ENCODE measurements around the gene NEK7. TPM values are rescaled to one million over a fixed set of nuclear protein-coding genes. Genes with fewer than 3 reads are reported as not detected.
"Not testable (repeated sequence)": the region's sequence is repeated elsewhere in the genome, so short reads cannot be mapped to it uniquely, and the experiment has no call there.

The NEK7 gene
- total RNA-seq, 1 donor, result 187 TPM

GRCh38 chr1:198185759-198186158 lies 29.0 kb downstream of the NEK7 start:
- TF ChIP-seq CTCF (IDR thresholded peaks at IDR 0.05; ENCODE audit: insufficient read depth, low read length), result no peak
- DNase-seq (ENCODE audit: low read depth), result no peak
- no peak overlapping the region for H3K4me3 ChIP-seq (ENCODE audit: low read depth, low read length)

- H3K4me3 ChIP-seq (ENCODE audit: low read depth, low read length), result no peak overlapping the region
- no peak for DNase-seq (ENCODE audit: low read depth)
- TF ChIP-seq CTCF (IDR thresholded peaks at IDR 0.05; ENCODE audit: insufficient read depth, low read length), result no peak
Measured at GRCh38 chr1:198186916-198187580, 30.2 kb downstream of the NEK7 start.

- H3K4me3 ChIP-seq (ENCODE audit: low read depth, low read length), result no peak overlapping the region
- no peak for DNase-seq (ENCODE audit: low read depth)
- TF ChIP-seq CTCF (IDR thresholded peaks at IDR 0.05; ENCODE audit: insufficient read depth, low read length), result no peak
Measured at GRCh38 chr1:198187973-198188588, 31.3 kb downstream of the NEK7 start.

- TF ChIP-seq CTCF (IDR thresholded peaks at IDR 0.05; ENCODE audit: insufficient read depth, low read length), result no peak
- no peak overlapping the region for H3K4me3 ChIP-seq (ENCODE audit: low read depth, low read length)
- no peak for DNase-seq (ENCODE audit: low read depth)
Measured at GRCh38 chr1:198191117-198191516, 34.3 kb downstream of the NEK7 start.

- not testable (repeated sequence) for H3K4me3 ChIP-seq (ENCODE audit: low read depth, low read length); DNase-seq (ENCODE audit: low read depth)
Measured at GRCh38 chr1:198193871-198194270, 37.1 kb downstream of the NEK7 start.

GRCh38 chr1:198196630-198197029 lies 39.8 kb downstream of the NEK7 start:
- no peak overlapping the region for H3K4me3 ChIP-seq (ENCODE audit: low read depth, low read length)
- no peak for TF ChIP-seq CTCF (IDR thresholded peaks at IDR 0.05; ENCODE audit: insufficient read depth, low read length)
- no peak for DNase-seq (ENCODE audit: low read depth)

GRCh38 chr1:198197285-198197684 lies 40.5 kb downstream of the NEK7 start:
- no peak overlapping the region for H3K4me3 ChIP-seq (ENCODE audit: low read depth, low read length)
- no peak for TF ChIP-seq CTCF (IDR thresholded peaks at IDR 0.05; ENCODE audit: insufficient read depth, low read length)
- DNase-seq (ENCODE audit: low read depth), result no peak

Measured in fibroblast of the aortic adventitia (primary cell).